NT2/D1 (cell line): ENCODE measurements around the gene MERTK.
"Not testable (repeated sequence)": the region's sequence is repeated elsewhere in the genome, so short reads cannot be mapped to it uniquely, and the experiment has no call there.

Experiments
- DNase-seq: peaks from one replicate; pipeline ENCODE4 v3.0.0-alpha.2; 2011; ENCODE audit warnings: low read depth, low spot score
- H3K27me3 ChIP-seq: 2 replicates; pipeline ENCODE4 v1.6.0; 2011; ENCODE audit warnings: mild to moderate bottlenecking; ENCODE audit not compliant: insufficient read length, insufficient read depth
- H3K36me3 ChIP-seq: 2 replicates; pipeline ENCODE4 v1.6.1; 2011; ENCODE audit warnings: mild to moderate bottlenecking, low read length, mixed read lengths; ENCODE audit not compliant: insufficient read depth, insufficient read length
- H3K4me1 ChIP-seq: 2 replicates; pipeline ENCODE4 v1.5.1; 2011; ENCODE audit not compliant: insufficient read depth, insufficient read length
- H3K4me3 ChIP-seq: 2 replicates; pipeline ENCODE4 v1.5.1; 2011; ENCODE audit warnings: low read depth; ENCODE audit not compliant: insufficient read length
- H3K9ac ChIP-seq: 2 replicates; pipeline ENCODE4 v1.6.0; 2011; ENCODE audit warnings: low read depth; ENCODE audit not compliant: insufficient read length
- H3K9me3 ChIP-seq: 2 replicates; pipeline ENCODE4 v1.5.1; 2011; ENCODE audit warnings: mild to moderate bottlenecking, low read length; ENCODE audit not compliant: insufficient read depth
- SUZ12 ChIP-seq: IDR thresholded peaks from 2 replicates; pipeline ENCODE4 v1.6.1; 2011; ENCODE audit not compliant: insufficient read length, insufficient read depth; ENCODE audit errors: extremely low read depth
- YY1 ChIP-seq: IDR thresholded peaks from 2 replicates; pipeline ENCODE4 v1.6.1; 2011; ENCODE audit not compliant: insufficient read length, insufficient read depth
- ZNF274 ChIP-seq: IDR thresholded peaks from 2 replicates; pipeline ENCODE4 v1.6.1; 2011; ENCODE audit warnings: mild to moderate bottlenecking, low read depth, low read length

The MERTK gene

DNA sequence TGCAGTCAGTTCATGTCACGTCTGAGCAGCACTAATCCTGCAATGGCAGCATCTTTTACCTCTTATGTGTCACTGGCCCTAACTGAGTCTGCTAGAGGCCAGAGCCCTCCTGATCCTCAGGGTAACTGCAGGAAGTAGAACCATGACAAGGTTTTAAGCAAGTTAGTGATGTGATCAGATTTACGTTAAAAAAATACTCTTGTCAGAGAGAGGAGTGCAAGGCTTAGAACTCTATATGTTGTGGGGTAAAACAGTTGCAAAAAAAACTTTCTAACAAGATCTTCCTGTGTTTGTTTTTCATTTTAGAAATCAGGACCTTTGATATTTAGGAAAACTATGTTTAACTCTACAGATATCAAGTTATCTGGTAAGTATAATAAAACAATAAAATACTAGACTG is 161.3 kb downstream of the MERTK start:
- Histone ChIP-seq H3K4me3 (no peak overlapping the region), H3K4me1 (no peaks in the 10 kb centered on the region), H3K36me3 (peaks cover 35% of the 10 kb centered on the region), H3K9me3 (no peaks in the 10 kb centered on the region), H3K27me3 (no peaks in the 10 kb centered on the region), H3K9ac (no peak overlapping the region)
- TF ChIP-seq SUZ12 = no peak
- no peak for TF ChIP-seq YY1
- TF ChIP-seq ZNF274 = no peak
- no peak for DNase-seq

GRCh38 chr2:112061299-112061698 is 162.9 kb downstream of the MERTK start:
- H3K4me3 ChIP-seq = no peak overlapping the region
- H3K27me3 ChIP-seq = no peaks in the 10 kb centered on the region
- H3K4me1 ChIP-seq = no peaks in the 10 kb centered on the region
- no peak for TF ChIP-seq YY1
- TF ChIP-seq SUZ12 = no peak
- TF ChIP-seq ZNF274 = no peak
- no peak overlapping the region for H3K9ac ChIP-seq
- peaks cover 40% of the 10 kb centered on the region for H3K36me3 ChIP-seq
- no peaks in the 10 kb centered on the region for H3K9me3 ChIP-seq
- no peak for DNase-seq

- no peaks in the 10 kb centered on the region for H3K4me1 ChIP-seq
- peaks cover 43% of the 10 kb centered on the region for H3K36me3 ChIP-seq
- H3K9me3 ChIP-seq = no peaks in the 10 kb centered on the region
- H3K4me3 ChIP-seq = no peak overlapping the region
- no peak for DNase-seq
- TF ChIP-seq ZNF274 (no peak), YY1 (no peak), SUZ12 (no peak)
- no peaks in the 10 kb centered on the region for H3K27me3 ChIP-seq
- H3K9ac ChIP-seq = no peak overlapping the region
Observed at GRCh38 chr2:112061840-112062239, 163.4 kb downstream of the MERTK start.

- H3K36me3 ChIP-seq = peaks cover 48% of the 10 kb centered on the region
- no peak for DNase-seq
- TF ChIP-seq SUZ12 = no peak
- TF ChIP-seq ZNF274 = no peak
- no peak for TF ChIP-seq YY1
- no peak overlapping the region for H3K4me3 ChIP-seq
- H3K9ac ChIP-seq = no peak overlapping the region
- no peaks in the 10 kb centered on the region for H3K27me3 ChIP-seq
- H3K9me3 ChIP-seq = no peaks in the 10 kb centered on the region
- no peaks in the 10 kb centered on the region for H3K4me1 ChIP-seq
Observed at GRCh38 chr2:112062894-112063293, 164.5 kb downstream of the MERTK start.

DNA sequence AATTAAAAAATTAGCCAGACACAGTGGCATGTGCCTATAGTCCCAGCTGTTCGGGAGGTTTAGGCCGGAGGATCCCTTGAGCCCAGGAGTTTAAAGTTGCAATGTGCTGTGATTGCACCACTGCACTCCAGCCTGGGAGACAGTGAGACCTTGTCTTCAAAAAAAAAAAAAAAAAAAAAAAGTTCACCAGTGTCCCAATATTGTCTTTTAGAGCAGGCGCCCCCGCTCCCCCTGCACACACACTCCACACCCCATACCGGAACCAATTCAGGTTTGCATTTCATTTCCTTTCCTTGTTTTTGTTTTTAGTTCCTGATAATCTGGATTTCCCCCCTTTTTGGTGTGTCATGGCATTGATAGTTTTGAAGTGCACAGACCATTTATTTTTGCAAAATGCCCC is 167.1 kb downstream of the MERTK start:
- TF ChIP-seq SUZ12 (no peak), YY1 (no peak), ZNF274 (no peak)
- Histone ChIP-seq H3K9me3 (no peaks in the 10 kb centered on the region), H3K4me3 (no peak overlapping the region), H3K27me3 (no peaks in the 10 kb centered on the region), H3K36me3 (peaks cover 43% of the 10 kb centered on the region), H3K9ac (no peak overlapping the region), H3K4me1 (no peaks in the 10 kb centered on the region)
- no peak for DNase-seq

DNA sequence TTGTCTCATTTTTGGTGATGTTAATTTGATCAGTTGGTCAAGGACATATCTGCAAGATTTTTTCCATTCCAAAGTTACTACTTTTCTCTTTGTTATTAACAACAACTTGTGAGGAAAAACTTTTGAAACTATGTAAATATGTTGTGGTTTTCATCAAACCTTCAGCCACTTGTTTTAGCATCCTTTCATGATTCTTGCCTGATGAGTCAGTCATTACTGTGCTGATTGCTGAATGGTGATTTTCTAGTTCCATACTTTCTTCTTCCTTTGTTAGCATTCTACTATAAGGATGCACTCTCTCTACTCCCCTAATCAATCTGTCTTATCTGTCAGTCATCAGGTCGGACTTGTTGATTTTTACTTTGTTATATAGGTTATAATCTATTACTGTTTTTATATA is 167.6 kb downstream of the MERTK start:
- Histone ChIP-seq H3K9me3 (no peaks in the 10 kb centered on the region), H3K4me3 (no peak overlapping the region), H3K9ac (no peak overlapping the region), H3K36me3 (peaks cover 40% of the 10 kb centered on the region), H3K27me3 (no peaks in the 10 kb centered on the region), H3K4me1 (no peaks in the 10 kb centered on the region)
- no peak for TF ChIP-seq SUZ12
- TF ChIP-seq YY1 = no peak
- no peak for TF ChIP-seq ZNF274
- no peak for DNase-seq

DNA sequence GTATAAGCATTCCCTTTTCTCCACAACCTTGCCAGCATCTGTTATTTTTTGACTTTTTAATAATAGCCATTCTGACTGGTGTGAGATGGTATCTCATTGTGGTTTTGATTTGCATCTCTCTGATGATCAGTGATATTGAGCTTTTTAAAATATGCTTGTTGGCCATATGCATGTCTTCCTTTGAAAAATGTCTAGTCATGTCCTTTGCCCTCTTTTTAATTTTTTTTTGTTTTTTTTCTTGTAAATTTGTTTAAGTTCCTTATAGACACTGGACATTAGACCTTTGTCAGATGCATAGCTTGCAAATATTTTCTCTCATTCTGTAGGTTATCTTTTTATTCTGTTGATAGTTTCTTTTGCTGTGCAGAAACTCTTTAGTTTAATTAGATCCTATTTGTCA is 171.4 kb downstream of the MERTK start:
- not testable (repeated sequence) for H3K4me3 ChIP-seq, DNase-seq
- H3K36me3 ChIP-seq = peaks cover 14% of the 10 kb centered on the region

DNA sequence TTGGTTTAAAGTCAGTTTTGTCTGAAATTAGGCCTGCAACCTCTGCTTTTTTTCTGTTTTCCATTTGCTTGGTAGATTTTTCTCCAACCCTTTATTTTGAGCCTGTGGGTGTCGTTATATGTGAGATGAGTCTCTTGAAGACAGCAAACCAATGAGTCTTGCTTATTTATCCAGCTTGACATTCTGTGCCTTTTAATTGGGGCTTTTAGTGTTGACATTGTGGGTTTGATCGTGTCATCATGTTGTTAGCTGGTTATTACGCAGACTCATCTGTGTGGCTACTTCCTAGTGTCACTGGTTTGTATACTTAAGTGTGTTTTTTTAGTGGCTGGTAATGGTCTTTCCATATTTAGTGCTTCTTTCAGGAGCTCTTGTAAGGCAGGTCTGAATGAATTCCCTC is 175.5 kb downstream of the MERTK start:
- Histone ChIP-seq H3K4me1 (no peaks in the 10 kb centered on the region), H3K9me3 (peaks cover 10% of the 10 kb centered on the region; the same call in 1 of the 2 replicates), H3K9ac (no peak overlapping the region), H3K27me3 (no peaks in the 10 kb centered on the region), H3K36me3 (peaks cover 12% of the 10 kb centered on the region), H3K4me3 (no peak overlapping the region)
- TF ChIP-seq SUZ12 = no peak
- TF ChIP-seq YY1 = no peak
- TF ChIP-seq ZNF274 = no peak
- DNase-seq = no peak

More for the DNA sequence above, 171.4 kb downstream of the MERTK start:
- H3K9me3 ChIP-seq = peaks cover 10% of the 10 kb centered on the region; the same call in 1 of the 2 replicates
- H3K4me1 ChIP-seq, H3K27me3 ChIP-seq, H3K9ac ChIP-seq: not testable (repeated sequence)
